HFFc6 (cell line): ENCODE data around the gene LRRFIP2. TPM values are rescaled to one million over a fixed set of nuclear protein-coding genes. Genes with fewer than 3 reads are reported as not detected.

Experiments used
- DNase-seq: peaks from one replicate; pipeline ENCODE4 v3.0.0-alpha.2; 2018
- H3K27ac Mint-ChIP-seq: 2 replicates; pipeline ENCODE4 v1.8.0; 2020; ENCODE audit warnings: mild to moderate bottlenecking, mixed read lengths
- H3K27me3 Mint-ChIP-seq: 2 replicates; pipeline ENCODE4 v1.8.0; 2021; ENCODE audit warnings: mild to moderate bottlenecking, moderate library complexity, mixed read lengths; ENCODE audit not compliant: insufficient read depth
- H3K36me3 Mint-ChIP-seq: 2 replicates; pipeline ENCODE4 v1.8.0; 2021; ENCODE audit warnings: low read depth, mixed read lengths
- H3K4me1 Mint-ChIP-seq: 2 replicates; pipeline ENCODE4 v1.8.0; 2020; ENCODE audit warnings: low read depth, mixed read lengths
- H3K4me3 Mint-ChIP-seq: 2 replicates; pipeline ENCODE4 v1.8.0; 2020; ENCODE audit warnings: mild to moderate bottlenecking, moderate library complexity, mixed read lengths
- H3K9me3 Mint-ChIP-seq: 2 replicates; pipeline ENCODE4 v1.8.0; 2020; ENCODE audit warnings: mild to moderate bottlenecking, mixed read lengths
- total RNA-seq, 6 experiments: library from RNA; stranded (reverse); fragmentation: NEBNext Ultra II Directional; extraction: Animal tissue kit (Norgen Biotek cat#: 25700); gene quantifications; 2 replicates in 1 of 6; 3 replicates in 5 of 6; pipeline ENCODE4 v1.2.3, GENCODE V29; 2021
- TF ChIP-seq, protein P1 (sequence below): fragments of 200-600 bp; sonication (generic); IDR thresholded peaks from 2 replicates; pipeline ENCODE4 v1.5.0; 2021; ENCODE audit warnings: antibody characterized with exemption, mild to moderate bottlenecking

LRRFIP2 gene
- total RNA-seq, 6 experiments from 2014 or later: 124 to 151 (median 134) TPM

DNA sequence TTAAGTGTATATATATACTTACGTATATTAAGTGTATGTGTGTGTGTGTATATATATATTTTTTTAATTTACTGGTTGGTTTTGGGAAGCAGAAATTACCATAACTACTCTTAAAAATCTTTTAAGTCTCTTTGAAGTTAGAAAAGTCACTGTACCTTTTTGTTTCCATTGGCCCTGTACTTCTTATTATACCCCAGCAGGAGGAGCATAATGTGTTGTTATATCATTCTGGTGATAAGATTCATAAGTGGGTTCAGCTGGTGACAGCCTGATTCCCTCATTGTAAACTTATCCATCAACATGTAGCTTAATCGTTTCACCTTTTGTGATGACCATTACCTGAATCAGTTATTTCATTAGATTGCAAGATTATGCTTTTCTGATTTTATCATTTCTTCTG, 150.3 kb downstream of the LRRFIP2 start:
- H3K36me3 Mint-ChIP-seq: peaks cover 65% of the 10 kb centered on the region
- H3K4me3 Mint-ChIP-seq: no peak overlapping the region
- TF ChIP-seq, protein P1, sequence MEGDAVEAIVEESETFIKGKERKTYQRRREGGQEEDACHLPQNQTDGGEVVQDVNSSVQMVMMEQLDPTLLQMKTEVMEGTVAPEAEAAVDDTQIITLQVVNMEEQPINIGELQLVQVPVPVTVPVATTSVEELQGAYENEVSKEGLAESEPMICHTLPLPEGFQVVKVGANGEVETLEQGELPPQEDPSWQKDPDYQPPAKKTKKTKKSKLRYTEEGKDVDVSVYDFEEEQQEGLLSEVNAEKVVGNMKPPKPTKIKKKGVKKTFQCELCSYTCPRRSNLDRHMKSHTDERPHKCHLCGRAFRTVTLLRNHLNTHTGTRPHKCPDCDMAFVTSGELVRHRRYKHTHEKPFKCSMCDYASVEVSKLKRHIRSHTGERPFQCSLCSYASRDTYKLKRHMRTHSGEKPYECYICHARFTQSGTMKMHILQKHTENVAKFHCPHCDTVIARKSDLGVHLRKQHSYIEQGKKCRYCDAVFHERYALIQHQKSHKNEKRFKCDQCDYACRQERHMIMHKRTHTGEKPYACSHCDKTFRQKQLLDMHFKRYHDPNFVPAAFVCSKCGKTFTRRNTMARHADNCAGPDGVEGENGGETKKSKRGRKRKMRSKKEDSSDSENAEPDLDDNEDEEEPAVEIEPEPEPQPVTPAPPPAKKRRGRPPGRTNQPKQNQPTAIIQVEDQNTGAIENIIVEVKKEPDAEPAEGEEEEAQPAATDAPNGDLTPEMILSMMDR: peak; percentile 73
- peaks cover 2% of the 10 kb centered on the region for H3K27me3 Mint-ChIP-seq
- H3K9me3 Mint-ChIP-seq: no peaks in the 10 kb centered on the region
- H3K4me1 Mint-ChIP-seq: peaks cover 7% of the 10 kb centered on the region
- DNase-seq: no peak
- no peak overlapping the region for H3K27ac Mint-ChIP-seq

DNA sequence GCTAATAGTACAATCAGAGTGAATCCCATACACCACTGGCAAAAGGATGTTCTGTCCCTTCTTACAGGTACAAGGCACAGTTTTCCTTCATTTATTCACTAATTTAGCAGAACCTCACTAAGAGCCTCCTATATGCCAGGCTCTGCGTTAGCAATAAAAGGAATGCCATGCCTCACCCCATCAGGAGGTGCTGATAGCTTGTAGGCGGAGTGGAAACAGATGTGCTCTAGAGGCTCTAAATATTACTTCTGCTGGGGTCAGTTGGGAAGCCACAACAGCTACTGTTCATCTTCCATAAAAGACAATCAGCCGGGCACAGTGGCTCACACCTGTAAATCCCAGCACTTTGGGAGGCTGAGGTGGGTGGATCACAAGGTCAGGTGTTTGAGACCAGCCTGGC, 156.7 kb downstream of the LRRFIP2 start:
- Mint-ChIP-seq H3K9me3 (no peaks in the 10 kb centered on the region), H3K4me1 (no peaks in the 10 kb centered on the region), H3K27me3 (no peaks in the 10 kb centered on the region; the same call in 1 of the 2 replicates), H3K36me3 (peaks cover 47% of the 10 kb centered on the region), H3K27ac (no peak overlapping the region), H3K4me3 (no peak overlapping the region)
- TF ChIP-seq, protein P1: no peak
- DNase-seq: no peak

DNA sequence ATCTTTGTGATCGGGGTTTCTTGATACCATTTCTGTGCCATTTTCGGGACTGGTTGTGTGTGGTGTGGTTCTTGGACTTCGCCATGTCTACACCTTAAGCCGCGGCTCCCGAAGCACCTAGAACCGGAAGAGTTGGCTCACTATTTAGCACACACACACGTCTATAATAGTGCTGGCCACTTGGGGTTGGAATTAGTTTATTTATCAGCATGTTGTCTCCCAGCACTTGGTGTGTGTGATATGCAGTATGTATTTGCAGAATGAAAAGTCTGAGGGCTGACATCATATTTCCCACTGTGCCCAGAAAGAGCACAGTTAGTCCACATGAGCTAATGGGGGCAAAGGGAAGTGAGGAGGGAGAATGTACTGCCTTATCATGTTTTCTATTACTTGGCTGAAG, 157.5 kb downstream of the LRRFIP2 start:
- H3K27ac Mint-ChIP-seq: no peak overlapping the region
- H3K36me3 Mint-ChIP-seq: peaks cover 42% of the 10 kb centered on the region
- no peak overlapping the region for H3K4me3 Mint-ChIP-seq
- H3K4me1 Mint-ChIP-seq: no peaks in the 10 kb centered on the region
- TF ChIP-seq, protein P1: no peak
- no peaks in the 10 kb centered on the region; the same call in 1 of the 2 replicates for H3K27me3 Mint-ChIP-seq
- no peak for DNase-seq
- no peaks in the 10 kb centered on the region for H3K9me3 Mint-ChIP-seq

DNA sequence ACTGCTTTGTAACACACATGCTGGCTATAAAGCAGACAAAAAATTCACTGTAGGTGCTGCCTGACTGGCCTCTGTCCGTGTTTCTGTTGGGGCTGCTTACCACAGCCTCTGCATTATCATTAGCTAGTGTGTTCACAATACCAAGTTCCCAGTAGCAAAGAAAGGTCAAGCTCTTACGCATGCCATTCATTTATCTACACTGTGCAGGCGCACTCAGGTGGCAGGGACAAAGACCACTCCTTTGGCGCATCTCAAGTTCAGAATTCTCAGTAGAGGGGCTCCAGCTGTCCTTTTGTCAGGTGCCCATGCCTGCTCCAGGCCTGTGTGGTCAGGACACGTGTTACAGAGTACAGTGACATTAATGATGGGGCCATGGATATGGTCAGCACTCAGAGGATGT, 158.7 kb downstream of the LRRFIP2 start:
- Mint-ChIP-seq H3K27ac (no peak overlapping the region), H3K36me3 (peaks cover 36% of the 10 kb centered on the region), H3K4me3 (no peak overlapping the region), H3K27me3 (no peaks in the 10 kb centered on the region; the same call in 1 of the 2 replicates), H3K9me3 (no peaks in the 10 kb centered on the region), H3K4me1 (no peaks in the 10 kb centered on the region)
- TF ChIP-seq, protein P1: no peak
- DNase-seq: no peak

DNA sequence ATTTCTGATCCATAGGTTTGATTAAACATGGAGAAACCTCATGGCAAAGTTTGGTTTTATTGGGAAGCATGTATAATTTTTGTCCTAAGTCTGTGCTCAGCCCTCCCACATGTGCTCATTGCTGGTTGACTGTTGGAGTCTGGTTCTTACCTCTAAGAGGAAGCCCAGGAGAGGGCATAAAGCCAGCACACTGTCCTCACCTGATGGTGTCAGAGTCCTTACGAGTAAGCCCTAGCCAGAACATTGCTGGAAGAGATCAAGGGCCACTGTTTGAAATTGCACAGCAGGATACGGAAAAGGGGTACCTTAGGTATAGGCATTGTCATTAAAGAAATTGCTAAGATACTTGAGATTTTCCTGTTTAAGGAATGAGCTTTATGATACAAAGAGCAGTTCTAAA, 159.8 kb downstream of the LRRFIP2 start:
- no peak for DNase-seq
- Mint-ChIP-seq H3K36me3 (peaks cover 28% of the 10 kb centered on the region), H3K4me1 (no peaks in the 10 kb centered on the region), H3K9me3 (no peaks in the 10 kb centered on the region), H3K27me3 (no peaks in the 10 kb centered on the region), H3K27ac (no peak overlapping the region), H3K4me3 (no peak overlapping the region)
- TF ChIP-seq, protein P1: no peak

Other genes starting within 250 kb of the LRRFIP2 start
- gene TRANK1, start 229.5 kb downstream of the LRRFIP2 start, total RNA-seq: 1 to 10 TPM in 5 of 6 experiments, under 1 TPM in 1; 1.00 to 3.0 (median 1.4) TPM
- gene EPM2AIP1, start 181.5 kb downstream of the LRRFIP2 start, total RNA-seq: 10 to 100 TPM; 12.7 to 16.3 (median 14.3) TPM
- 10 to 100 TPM; 28.7 to 38.3 (median 35.1) TPM for gene MLH1, start 181.1 kb downstream of the LRRFIP2 start, total RNA-seq
- gene GOLGA4, start 68.7 kb upstream of the LRRFIP2 start, total RNA-seq: 10 to 100 TPM; 74.4 to 88.3 (median 83.0) TPM